ENCODE results near the gene ITPK1. TPM values are rescaled to one million over a fixed set of nuclear protein-coding genes. Genes with fewer than 3 reads are reported as not detected.

Gene ITPK1
- total RNA-seq, 2 experiments from 2014 or later, result 63.7 to 71.0 TPM

DNA sequence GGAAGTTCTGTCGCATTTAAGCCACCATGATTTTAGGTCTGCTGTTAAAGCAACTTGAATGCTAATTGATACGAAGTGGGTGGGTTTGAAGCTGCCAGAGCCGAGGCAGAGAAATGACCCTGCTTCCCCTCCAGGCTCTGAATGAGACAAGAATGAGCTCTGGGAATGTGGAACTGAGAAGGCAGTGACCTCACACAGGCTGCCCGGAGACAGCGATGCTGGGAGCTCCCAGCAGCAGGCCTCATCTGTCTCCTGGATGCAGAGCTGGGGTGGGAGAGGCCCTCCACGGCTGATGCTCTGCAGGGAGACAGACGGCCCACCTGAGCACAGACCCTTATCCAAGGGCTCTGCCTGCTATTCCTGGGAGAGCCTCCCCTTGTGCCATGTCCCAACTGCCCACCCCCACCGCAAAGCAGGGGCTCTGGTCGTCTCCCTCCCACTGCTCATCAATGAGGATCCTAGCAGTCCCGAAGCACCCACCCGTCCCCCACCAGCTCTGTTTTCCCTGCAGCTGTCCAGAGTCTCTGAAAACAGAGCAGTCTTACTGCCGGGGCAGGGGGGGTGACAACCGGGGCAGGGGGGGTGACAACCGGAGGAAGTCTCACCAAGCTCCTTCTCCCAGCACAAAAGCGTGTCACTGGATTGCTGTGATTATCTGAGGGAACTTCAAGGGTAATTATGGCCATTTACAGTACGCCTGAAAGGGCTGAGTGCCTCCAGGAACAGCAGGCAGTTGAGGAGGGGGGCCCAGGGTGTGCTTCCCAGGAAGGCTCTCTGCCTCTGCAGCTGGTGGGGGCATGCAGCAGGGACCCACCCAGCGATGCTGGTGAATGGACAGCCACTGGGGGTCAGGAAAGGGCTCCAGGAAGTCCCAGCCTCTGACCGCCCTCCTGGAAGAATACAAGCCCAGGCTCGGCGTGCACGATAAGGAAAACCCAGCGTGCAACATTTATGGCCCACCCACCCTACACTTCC is 125.0 kb downstream of the ITPK1 start:
- H3K4me1 Mint-ChIP-seq, result no peaks in the 10 kb centered on the region
- no peaks in the 10 kb centered on the region for H3K27me3 Mint-ChIP-seq
- ChIA-PET CTCF (interaction anchor here (1.1 to 1.6 kb wide), 3 partner anchors 10 to 39 kb away, joined by 3 to 4 read pairs (median 3); no protein-coding TSS in a partner anchor), POLR2A (no interaction called here)
- no peak overlapping the region for H3K4me3 Mint-ChIP-seq
- H3K9me3 Mint-ChIP-seq, result no peaks in the 10 kb centered on the region
- DNase-seq, result no peak
- H3K27ac Mint-ChIP-seq, result peak overlapping the region; percentile 19
- no peaks in the 10 kb centered on the region for H3K36me3 Mint-ChIP-seq (ENCODE audit: low read depth)

DNA sequence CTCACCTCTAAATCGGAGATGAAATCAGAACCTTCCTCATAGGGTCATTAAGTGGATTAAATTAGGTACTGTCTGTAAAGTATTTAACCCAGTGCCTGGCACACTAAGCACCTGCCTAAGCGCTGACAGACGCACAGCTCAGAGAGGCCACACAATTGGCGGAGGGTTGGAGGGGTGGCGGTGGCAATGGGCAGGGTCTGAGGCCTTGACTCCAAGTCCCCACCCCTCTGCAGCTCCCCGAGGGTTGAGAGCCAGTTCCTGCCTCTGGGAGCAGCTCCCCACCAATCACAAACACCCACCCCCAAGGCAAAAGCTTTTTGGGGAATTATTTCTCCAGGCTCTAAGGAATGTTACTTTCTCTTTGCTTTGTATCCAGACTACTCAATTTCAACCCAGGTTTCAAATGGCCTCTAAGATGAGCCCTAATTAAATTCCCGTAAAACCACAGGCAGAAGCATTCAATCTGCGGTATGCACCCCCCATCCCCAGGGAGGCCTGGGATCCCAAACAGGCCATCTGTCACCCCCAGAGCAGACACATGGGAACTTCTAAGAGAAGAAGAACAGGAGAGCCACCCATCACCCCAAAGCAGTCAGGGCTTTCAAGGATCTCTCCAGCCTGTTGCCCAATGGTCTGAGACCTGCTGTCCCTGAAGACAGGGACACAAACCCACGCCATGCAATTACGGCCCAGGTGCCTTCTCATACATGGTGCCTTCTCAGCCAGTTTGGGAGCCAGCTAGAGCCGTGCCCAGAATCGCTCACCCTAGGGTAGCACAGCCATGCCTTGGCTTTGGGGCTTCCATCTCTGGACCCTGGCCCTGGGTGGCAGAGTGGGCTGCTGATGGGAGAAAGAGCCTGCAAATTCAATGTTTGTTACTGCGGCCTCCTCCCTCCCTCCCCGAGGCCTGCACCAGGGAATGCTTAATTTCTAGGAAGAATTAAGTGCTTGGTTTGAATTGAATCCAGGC is 126.7 kb downstream of the ITPK1 start:
- no peaks in the 10 kb centered on the region for H3K9me3 Mint-ChIP-seq
- no peak overlapping the region for H3K4me3 Mint-ChIP-seq
- H3K36me3 Mint-ChIP-seq (ENCODE audit: low read depth), result no peaks in the 10 kb centered on the region
- no peaks in the 10 kb centered on the region for H3K27me3 Mint-ChIP-seq
- ChIA-PET POLR2A (no interaction called here), CTCF (interaction anchor here (1.3 kb wide), 1 partner anchor 17 kb away, joined by 3 read pairs; no protein-coding TSS in a partner anchor)
- DNase-seq, result no peak
- no peaks in the 10 kb centered on the region for H3K4me1 Mint-ChIP-seq
- no peak overlapping the region for H3K27ac Mint-ChIP-seq

DNA sequence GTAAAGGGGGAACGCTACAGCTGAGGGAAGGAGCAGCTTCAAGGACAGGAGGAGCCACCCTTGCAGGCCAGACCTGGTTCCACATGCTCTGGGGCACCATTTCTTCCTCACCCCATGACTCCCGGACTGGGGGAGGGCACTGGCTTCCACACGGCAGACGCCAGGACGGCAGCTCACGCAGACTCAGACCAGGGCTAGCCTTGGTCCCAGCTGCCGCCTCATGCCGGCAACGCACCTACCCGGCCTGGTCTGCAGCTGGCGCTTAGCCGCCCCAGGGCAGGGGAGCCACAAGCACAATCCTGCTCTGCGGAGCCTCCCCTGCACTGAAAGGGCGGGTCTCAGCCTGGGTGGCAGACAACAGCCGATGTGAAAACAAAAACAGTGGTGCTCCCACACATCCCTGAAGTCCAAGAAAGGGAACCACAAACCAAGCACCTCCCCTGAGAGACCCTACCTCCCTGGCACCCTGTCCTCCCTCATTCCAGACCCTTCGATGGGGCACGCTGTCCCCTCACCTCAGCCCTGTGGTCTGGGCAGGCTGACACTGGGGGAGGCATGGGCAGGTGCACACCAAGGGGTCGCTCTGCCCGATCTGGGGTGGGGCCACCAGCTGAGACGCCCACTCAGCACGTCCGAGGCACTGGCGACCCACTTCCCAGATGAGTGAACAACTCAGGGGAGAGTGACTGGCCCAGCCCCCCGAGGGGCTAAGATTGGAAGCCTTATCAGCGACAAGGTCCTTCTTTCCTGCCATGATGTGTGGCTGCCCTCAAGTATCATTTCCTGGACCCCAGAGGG is 127.8 kb downstream of the ITPK1 start:
- ChIA-PET POLR2A (no interaction called here), CTCF (interaction anchor here (1.3 kb wide), 1 partner anchor 18 kb away, joined by 3 read pairs; no protein-coding TSS in a partner anchor)
- H3K27ac Mint-ChIP-seq, result no peak overlapping the region
- no peak overlapping the region for H3K4me3 Mint-ChIP-seq
- DNase-seq, result no peak
- no peaks in the 10 kb centered on the region for H3K36me3 Mint-ChIP-seq (ENCODE audit: low read depth)
- H3K9me3 Mint-ChIP-seq, result no peaks in the 10 kb centered on the region
- no peaks in the 10 kb centered on the region for H3K4me1 Mint-ChIP-seq
- no peaks in the 10 kb centered on the region for H3K27me3 Mint-ChIP-seq

DNA sequence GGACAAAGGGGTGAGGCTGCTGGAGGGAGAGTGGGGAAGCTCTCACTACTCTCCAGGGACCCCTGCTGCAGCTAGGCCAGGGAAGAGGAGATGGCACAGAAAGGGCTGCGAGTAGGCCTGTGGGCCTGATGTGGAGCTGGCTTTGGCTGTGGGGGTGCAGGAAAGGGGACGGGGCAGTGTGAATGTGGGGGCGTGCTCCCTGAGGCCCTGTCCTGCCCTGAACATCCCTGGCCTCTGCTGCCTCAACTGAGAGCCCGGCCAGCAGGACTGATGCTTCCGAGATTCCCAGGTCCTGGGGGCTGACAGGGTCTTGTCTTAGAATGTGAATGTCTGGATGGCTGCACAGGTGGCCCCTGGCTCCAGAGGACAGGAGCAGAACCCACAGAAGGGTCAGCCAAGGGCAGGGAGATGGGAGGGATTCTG is 128.6 kb downstream of the ITPK1 start:
- H3K4me1 Mint-ChIP-seq, result peaks cover 2% of the 10 kb centered on the region
- POLR2A ChIA-PET, result no interaction called here

DNA sequence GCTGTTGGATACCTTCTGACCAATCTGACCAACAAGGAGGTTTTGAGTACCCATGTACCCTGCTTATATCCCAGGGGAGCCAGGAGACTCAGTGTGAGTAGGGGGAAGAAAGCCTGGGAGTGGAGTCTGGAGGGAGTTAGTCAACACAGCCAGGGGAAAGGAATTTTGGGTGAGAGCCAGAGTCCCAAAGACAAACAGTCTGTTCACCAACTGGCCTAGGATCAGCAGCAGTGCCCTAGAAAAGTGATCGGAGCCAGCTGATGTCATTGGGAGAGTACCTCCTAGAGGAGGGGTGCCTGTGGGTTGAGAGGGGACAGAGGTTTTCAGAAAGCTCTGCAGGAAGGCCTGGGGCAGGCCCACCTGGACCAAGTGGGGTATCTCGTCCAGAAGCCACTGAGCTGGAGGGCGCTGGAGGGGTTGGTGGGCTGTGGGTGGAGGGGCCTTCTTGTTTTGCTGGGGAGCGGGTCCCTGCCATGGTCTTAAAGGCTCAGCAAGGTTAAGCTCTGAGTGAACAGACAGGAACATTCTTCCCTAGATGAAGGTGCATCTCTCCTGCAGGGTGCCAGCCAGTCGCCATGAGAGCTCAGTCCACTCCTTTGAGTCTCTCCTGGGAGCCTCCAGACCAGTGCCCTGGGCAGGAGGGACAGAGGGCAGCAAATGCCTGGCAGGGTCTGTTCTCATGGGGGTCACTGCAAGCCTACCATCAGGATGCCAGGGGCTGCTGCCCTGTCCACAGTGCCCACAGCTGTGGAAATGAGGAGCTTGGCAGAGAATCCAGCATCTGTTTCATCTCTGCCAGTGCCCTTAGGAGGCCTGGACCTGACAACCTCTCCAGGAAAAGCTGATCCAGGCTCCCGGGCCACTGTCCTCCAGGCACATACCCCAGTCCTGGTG is 129.2 kb downstream of the ITPK1 start:
- no peak overlapping the region for H3K4me3 Mint-ChIP-seq
- peaks cover 1% of the 10 kb centered on the region for H3K9me3 Mint-ChIP-seq
- peaks cover 2% of the 10 kb centered on the region for H3K4me1 Mint-ChIP-seq
- no peaks in the 10 kb centered on the region for H3K27me3 Mint-ChIP-seq
- no peak overlapping the region for H3K27ac Mint-ChIP-seq
- CTCF ChIA-PET, result interaction anchor here (0.7 kb wide), 1 partner anchor 269 kb away, joined by 3 read pairs; no protein-coding TSS in a partner anchor
- DNase-seq, result no peak
- POLR2A ChIA-PET, result no interaction called here
- H3K36me3 Mint-ChIP-seq (ENCODE audit: low read depth), result peaks cover 7% of the 10 kb centered on the region

More for the DNA sequence above, 128.6 kb downstream of the ITPK1 start:
- DNase-seq, result no peak
- no peak overlapping the region for H3K27ac Mint-ChIP-seq
- H3K9me3 Mint-ChIP-seq, result no peaks in the 10 kb centered on the region
- no peak overlapping the region for H3K4me3 Mint-ChIP-seq
- CTCF ChIA-PET, result interaction anchor here (0.7 kb wide), 1 partner anchor 269 kb away, joined by 3 read pairs; no protein-coding TSS in a partner anchor
- H3K27me3 Mint-ChIP-seq, result no peaks in the 10 kb centered on the region
- H3K36me3 Mint-ChIP-seq (ENCODE audit: low read depth), result peaks cover 5% of the 10 kb centered on the region

DNA sequence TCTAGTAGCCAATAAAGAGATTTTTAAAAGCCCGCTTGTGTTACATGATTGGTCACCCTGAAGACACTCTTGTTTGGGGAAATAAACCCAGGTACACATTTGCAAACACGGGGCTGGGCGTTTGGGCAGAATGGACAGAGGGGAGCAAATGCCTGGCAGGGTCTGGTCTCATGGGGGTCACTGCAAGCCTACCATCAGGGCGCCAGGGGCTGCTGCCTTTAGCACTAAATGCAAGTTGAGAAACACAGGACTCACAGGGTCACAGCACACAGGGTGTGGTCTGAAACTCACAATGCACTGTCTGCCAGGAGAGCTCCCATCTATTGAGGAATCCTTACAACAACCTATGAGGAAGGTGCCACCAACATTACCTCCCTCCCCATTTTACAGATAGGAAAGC is 130.2 kb downstream of the ITPK1 start:
- H3K4me3 Mint-ChIP-seq, result no peak overlapping the region
- H3K27ac Mint-ChIP-seq, result no peak overlapping the region
- H3K4me1 Mint-ChIP-seq, result peaks cover 2% of the 10 kb centered on the region
- H3K9me3 Mint-ChIP-seq, result peaks cover 8% of the 10 kb centered on the region
- peaks cover 15% of the 10 kb centered on the region for H3K36me3 Mint-ChIP-seq (ENCODE audit: low read depth)
- no peaks in the 10 kb centered on the region for H3K27me3 Mint-ChIP-seq
- DNase-seq, result no peak
- CTCF ChIA-PET, result no interaction called here
- POLR2A ChIA-PET, result no interaction called here

DNA sequence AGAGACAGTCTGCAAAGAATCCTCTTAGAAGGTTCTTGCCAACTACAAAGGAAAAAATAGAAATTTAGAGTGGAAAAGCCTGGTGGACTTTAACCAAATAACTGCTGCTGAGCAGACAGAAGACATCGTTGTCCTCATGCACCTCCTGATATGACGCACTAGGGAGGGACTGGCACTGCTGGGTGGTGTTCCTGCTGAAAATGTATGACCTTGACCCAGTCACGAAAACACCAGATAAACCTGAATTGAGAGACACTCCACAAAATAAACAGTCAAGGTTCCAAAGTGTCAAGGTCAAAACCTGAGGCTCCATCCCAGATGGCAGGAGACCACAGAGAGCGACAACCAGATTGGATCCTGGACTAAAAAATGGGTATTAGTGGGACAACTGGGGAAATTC is 130.8 kb downstream of the ITPK1 start:
- Mint-ChIP-seq H3K36me3 (ENCODE audit: low read depth) (peaks cover 19% of the 10 kb centered on the region), H3K9me3 (peaks cover 10% of the 10 kb centered on the region), H3K4me3 (no peak overlapping the region), H3K27ac (no peak overlapping the region), H3K27me3 (no peaks in the 10 kb centered on the region), H3K4me1 (peaks cover 2% of the 10 kb centered on the region)
- DNase-seq, result no peak
- ChIA-PET POLR2A (no interaction called here), CTCF (no interaction called here)

DNA sequence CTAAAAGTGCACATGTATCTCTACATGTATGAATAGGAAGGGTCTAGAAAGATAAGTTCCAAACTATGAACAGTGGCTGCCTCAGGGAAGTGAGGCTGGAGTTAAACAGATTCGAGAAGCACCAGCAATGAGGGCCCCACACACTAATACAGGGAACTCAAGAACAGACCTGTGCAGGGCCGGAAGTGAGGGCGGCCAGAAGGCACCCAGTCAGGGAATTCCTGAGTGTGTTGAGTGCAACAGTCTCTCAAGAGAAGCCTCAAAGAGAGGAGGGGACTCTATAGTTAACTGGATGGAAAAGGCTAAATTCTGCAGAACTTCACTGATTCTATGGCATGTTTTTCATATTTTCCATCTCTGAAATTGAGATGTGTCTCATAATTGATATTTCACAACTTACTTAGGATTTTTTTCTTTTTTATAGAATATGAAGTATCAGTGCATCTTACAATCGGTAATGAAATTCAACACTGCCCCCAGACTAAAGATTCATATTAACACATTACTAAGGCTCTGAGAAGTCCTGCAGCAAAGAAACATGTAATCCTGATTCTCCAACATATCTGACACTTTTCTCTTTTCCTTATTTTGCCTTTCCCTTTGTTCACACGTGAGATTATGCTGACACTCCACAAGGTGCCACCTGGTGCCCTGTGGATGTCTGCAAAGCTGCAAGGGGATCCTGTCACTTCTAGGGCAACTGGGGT is 131.5 kb downstream of the ITPK1 start:
- Mint-ChIP-seq H3K27me3 (no peaks in the 10 kb centered on the region), H3K27ac (no peak overlapping the region), H3K4me1 (peaks cover 2% of the 10 kb centered on the region), H3K4me3 (no peak overlapping the region), H3K36me3 (ENCODE audit: low read depth) (peaks cover 26% of the 10 kb centered on the region), H3K9me3 (peaks cover 14% of the 10 kb centered on the region)
- POLR2A ChIA-PET, result no interaction called here
- no peak for DNase-seq
- CTCF ChIA-PET, result interaction anchor here (0.6 kb wide), 3 partner anchors 12 to 352 kb away, joined by 3 to 4 read pairs (median 3); no protein-coding TSS in a partner anchor

DNA sequence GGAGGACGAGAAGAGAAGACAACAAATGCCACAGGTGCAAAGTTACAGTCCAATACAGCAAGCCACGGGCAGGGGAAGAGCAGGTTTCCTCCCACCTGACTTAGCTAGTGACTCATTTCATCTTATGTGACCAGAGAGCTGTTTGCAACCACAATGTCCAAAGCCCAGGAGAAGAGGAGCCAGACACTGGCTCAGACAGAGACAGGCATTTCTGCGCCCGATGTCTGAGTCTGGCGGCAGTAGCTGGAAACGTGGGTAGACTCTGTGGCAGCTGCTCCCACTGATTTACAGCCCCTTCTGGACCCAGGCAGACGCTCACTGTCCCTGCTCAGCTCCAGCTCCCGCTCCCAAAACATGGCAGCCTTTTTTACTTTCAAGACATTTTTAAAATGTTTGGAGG is 132.8 kb downstream of the ITPK1 start:
- peaks cover 2% of the 10 kb centered on the region for H3K4me1 Mint-ChIP-seq
- no peak for DNase-seq
- H3K9me3 Mint-ChIP-seq, result peaks cover 22% of the 10 kb centered on the region
- no peak overlapping the region for H3K27ac Mint-ChIP-seq
- POLR2A ChIA-PET, result no interaction called here
- no peaks in the 10 kb centered on the region for H3K27me3 Mint-ChIP-seq
- H3K4me3 Mint-ChIP-seq, result no peak overlapping the region
- H3K36me3 Mint-ChIP-seq (ENCODE audit: low read depth), result peaks cover 37% of the 10 kb centered on the region
- CTCF ChIA-PET, result interaction anchor here (1.1 kb wide), 1 partner anchor 23 kb away, joined by 3 read pairs; no protein-coding TSS in a partner anchor

DNA sequence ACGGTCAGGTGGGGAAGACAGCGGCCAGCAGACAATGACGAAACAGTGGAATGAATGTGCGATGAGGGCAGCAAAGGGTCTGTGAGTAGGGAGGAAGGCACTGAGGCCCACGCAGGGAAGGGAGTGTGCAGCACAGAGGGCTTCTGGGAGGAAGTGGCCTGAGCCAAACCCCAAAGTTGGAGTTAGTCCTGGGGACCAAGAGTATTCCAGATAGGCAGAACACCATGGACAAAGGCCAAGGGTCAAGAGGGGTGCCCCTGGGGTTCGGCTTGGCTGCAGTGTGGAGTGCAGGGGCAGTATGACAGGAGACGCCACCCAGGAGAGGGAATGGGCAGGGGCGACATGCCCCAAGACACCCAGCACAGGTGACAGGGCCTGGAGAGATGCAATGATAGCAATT is 134.0 kb downstream of the ITPK1 start:
- DNase-seq, result no peak
- H3K36me3 Mint-ChIP-seq (ENCODE audit: low read depth), result peaks cover 50% of the 10 kb centered on the region
- H3K27me3 Mint-ChIP-seq, result no peaks in the 10 kb centered on the region
- no peak overlapping the region for H3K4me3 Mint-ChIP-seq
- no peak overlapping the region for H3K27ac Mint-ChIP-seq
- ChIA-PET CTCF (interaction anchor here (1.1 kb wide), 1 partner anchor 21 kb away, joined by 3 read pairs; no protein-coding TSS in a partner anchor), POLR2A (no interaction called here)
- peaks cover 33% of the 10 kb centered on the region for H3K9me3 Mint-ChIP-seq
- H3K4me1 Mint-ChIP-seq, result peaks cover 2% of the 10 kb centered on the region

DNA sequence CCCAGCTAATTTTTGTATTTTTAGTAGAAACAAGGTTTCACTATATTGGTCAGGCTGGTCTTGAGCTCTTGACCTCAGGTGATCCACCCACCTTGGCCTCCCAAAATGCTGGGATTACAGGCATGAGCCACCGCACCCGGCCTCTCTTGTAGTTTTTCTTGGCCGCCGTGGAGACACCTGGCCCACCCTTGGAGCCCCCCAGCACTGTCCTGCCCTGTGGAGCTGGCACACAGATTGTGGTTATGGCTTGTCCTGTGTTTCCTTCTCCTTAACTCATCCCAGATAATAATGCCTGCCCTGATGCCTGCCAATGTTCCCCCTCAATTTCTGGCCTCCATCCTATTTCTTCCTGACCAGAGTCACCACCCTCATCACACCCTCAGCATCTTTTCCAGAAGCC is 134.9 kb downstream of the ITPK1 start:
- no peak for DNase-seq
- Mint-ChIP-seq H3K27ac (no peak overlapping the region), H3K9me3 (peaks cover 40% of the 10 kb centered on the region), H3K4me1 (peaks cover 2% of the 10 kb centered on the region), H3K4me3 (no peak overlapping the region), H3K27me3 (no peaks in the 10 kb centered on the region), H3K36me3 (ENCODE audit: low read depth) (peaks cover 57% of the 10 kb centered on the region)
- CTCF ChIA-PET, result interaction anchor here (1.2 kb wide), 1 partner anchor 10 kb away, joined by 4 read pairs; no protein-coding TSS in a partner anchor
- POLR2A ChIA-PET, result no interaction called here

Measured in activated CD4-positive, alpha-beta T cell treated with anti-CD3 and anti-CD28 coated beads, Interleukin-2, amount 10 ng/mL, durations not matched to agents 7 days and 5 days (primary cell).